Measurements from ENCODE around the gene RBFOX2.
A peak's percentile ranks its signal among the peaks of the same experiment; 100 is the strongest.
"Not testable (repeated sequence)": the region's sequence is repeated elsewhere in the genome, so short reads cannot be mapped to it uniquely, and the experiment has no call there.

The RBFOX2 gene

GRCh38 chr22:35995772-35996171 is 32.9 kb downstream of the RBFOX2 start:
- Histone ChIP-seq H3K27me3 (ENCODE audit: insufficient read depth, low read length, poor library complexity) (no peaks in the 10 kb centered on the region), H3K23ac (ENCODE audit: low read length) (no peak overlapping the region), H3K79me2 (ENCODE audit: control insufficient read depth, insufficient read depth, low read length) (peaks cover 13% of the 10 kb centered on the region), H3K4me3 (ENCODE audit: low read length) (no peak overlapping the region), H3K4ac (ENCODE audit: low read depth, low read length) (no peak overlapping the region), H4K5ac (ENCODE audit: low read length) (no peak overlapping the region), H3K4me2 (ENCODE audit: low read length) (no peak overlapping the region), H3K36me3 (ENCODE audit: control insufficient read depth, insufficient read depth, low read length) (no peaks in the 10 kb centered on the region), H2BK15ac (replicated peaks; ENCODE audit: low read depth) (no peak overlapping the region), H2BK5ac (ENCODE audit: low read length) (no peak overlapping the region), H3K9ac (ENCODE audit: low read length) (no peak overlapping the region), H4K8ac (ENCODE audit: low read depth, low read length) (no peak overlapping the region), H2BK120ac (ENCODE audit: low read depth, low read length) (no peak overlapping the region), H3K79me1 (ENCODE audit: low read length) (peaks cover 13% of the 10 kb centered on the region), H2AK5ac (ENCODE audit: low read length) (no peak overlapping the region), H3K56ac (ENCODE audit: low read length) (no peak overlapping the region), H3K27ac (ENCODE audit: low read depth, low read length) (no peak overlapping the region), H3K18ac (ENCODE audit: low read length) (no peak overlapping the region), H3K4me1 (ENCODE audit: control insufficient read depth, low read depth, low read length) (peaks cover 5% of the 10 kb centered on the region)
- DNase-seq: peak; percentile 55
- WGBS (ENCODE audit: extremely low coverage, insufficient coverage, low lambda C conversion rate): no CpG with 5 or more reads among the region's 2 CpGs

GRCh38 chr22:35995348-35995747 is 33.3 kb downstream of the RBFOX2 start:
- Histone ChIP-seq H2AK5ac (ENCODE audit: low read length) (no peak overlapping the region), H3K27ac (ENCODE audit: low read depth, low read length) (peak overlapping the region; percentile 5), H3K56ac (ENCODE audit: low read length) (no peak overlapping the region), H3K79me2 (ENCODE audit: control insufficient read depth, insufficient read depth, low read length) (peaks cover 13% of the 10 kb centered on the region), H4K5ac (ENCODE audit: low read length) (no peak overlapping the region), H3K4me3 (ENCODE audit: low read length) (no peak overlapping the region), H2BK120ac (ENCODE audit: low read depth, low read length) (no peak overlapping the region), H3K18ac (ENCODE audit: low read length) (no peak overlapping the region), H3K4ac (ENCODE audit: low read depth, low read length) (no peak overlapping the region), H4K8ac (ENCODE audit: low read depth, low read length) (no peak overlapping the region), H3K36me3 (ENCODE audit: control insufficient read depth, insufficient read depth, low read length) (no peaks in the 10 kb centered on the region), H2BK5ac (ENCODE audit: low read length) (no peak overlapping the region), H3K4me1 (ENCODE audit: control insufficient read depth, low read depth, low read length) (peaks cover 5% of the 10 kb centered on the region), H3K79me1 (ENCODE audit: low read length) (peaks cover 13% of the 10 kb centered on the region), H3K23ac (ENCODE audit: low read length) (no peak overlapping the region), H3K27me3 (ENCODE audit: insufficient read depth, low read length, poor library complexity) (no peaks in the 10 kb centered on the region), H2BK15ac (replicated peaks; ENCODE audit: low read depth) (no peak overlapping the region), H3K9ac (ENCODE audit: low read length) (no peak overlapping the region), H3K4me2 (ENCODE audit: low read length) (no peak overlapping the region)
- DNase-seq: peak; percentile 85
- WGBS (ENCODE audit: extremely low coverage, insufficient coverage, low lambda C conversion rate): no CpG with 5 or more reads among the region's 7 CpGs

- H3K4me3 ChIP-seq (ENCODE audit: low read length); H2BK15ac ChIP-seq (replicated peaks; ENCODE audit: low read depth); H3K18ac ChIP-seq (ENCODE audit: low read length); H2AK5ac ChIP-seq (ENCODE audit: low read length); H3K4me1 ChIP-seq (ENCODE audit: control insufficient read depth, low read depth, low read length); H2BK5ac ChIP-seq (ENCODE audit: low read length); H3K4me2 ChIP-seq (ENCODE audit: low read length); DNase-seq; H3K36me3 ChIP-seq (ENCODE audit: control insufficient read depth, insufficient read depth, low read length); H2BK120ac ChIP-seq (ENCODE audit: low read depth, low read length); H3K56ac ChIP-seq (ENCODE audit: low read length); H4K8ac ChIP-seq (ENCODE audit: low read depth, low read length); H3K27ac ChIP-seq (ENCODE audit: low read depth, low read length); H3K79me2 ChIP-seq (ENCODE audit: control insufficient read depth, insufficient read depth, low read length); H3K23ac ChIP-seq (ENCODE audit: low read length); H3K4ac ChIP-seq (ENCODE audit: low read depth, low read length); H3K27me3 ChIP-seq (ENCODE audit: insufficient read depth, low read length, poor library complexity); H3K9ac ChIP-seq (ENCODE audit: low read length); H4K5ac ChIP-seq (ENCODE audit: low read length): not testable (repeated sequence)
- peaks cover 12% of the 10 kb centered on the region for H3K79me1 ChIP-seq (ENCODE audit: low read length)
- no CpG with 5 or more reads among the region's 5 CpGs for WGBS (ENCODE audit: extremely low coverage, insufficient coverage, low lambda C conversion rate)
These were observed 34.9 kb downstream of the RBFOX2 start for GRCh38 chr22:35993727-35994126.

- peaks cover 7% of the 10 kb centered on the region for H3K79me2 ChIP-seq (ENCODE audit: control insufficient read depth, insufficient read depth, low read length)
- H2BK15ac ChIP-seq (replicated peaks; ENCODE audit: low read depth): no peak overlapping the region
- no peak for DNase-seq
- H3K4me3 ChIP-seq (ENCODE audit: low read length): no peak overlapping the region
- no peak overlapping the region for H4K5ac ChIP-seq (ENCODE audit: low read length)
- no CpG with 5 or more reads among the region's 3 CpGs for WGBS (ENCODE audit: extremely low coverage, insufficient coverage, low lambda C conversion rate)
- no peak overlapping the region for H4K8ac ChIP-seq (ENCODE audit: low read depth, low read length)
- no peaks in the 10 kb centered on the region for H3K27me3 ChIP-seq (ENCODE audit: insufficient read depth, low read length, poor library complexity)
- H3K27ac ChIP-seq (ENCODE audit: low read depth, low read length): no peak overlapping the region
- H2BK5ac ChIP-seq (ENCODE audit: low read length): no peak overlapping the region
- H2AK5ac ChIP-seq (ENCODE audit: low read length): no peak overlapping the region
- no peak overlapping the region for H3K23ac ChIP-seq (ENCODE audit: low read length)
- H3K79me1 ChIP-seq (ENCODE audit: low read length): peaks cover 12% of the 10 kb centered on the region
- H3K56ac ChIP-seq (ENCODE audit: low read length): no peak overlapping the region
- H3K4me2 ChIP-seq (ENCODE audit: low read length): no peak overlapping the region
- H3K36me3 ChIP-seq (ENCODE audit: control insufficient read depth, insufficient read depth, low read length): no peaks in the 10 kb centered on the region
- H3K18ac ChIP-seq (ENCODE audit: low read length): no peak overlapping the region
- no peak overlapping the region for H3K4ac ChIP-seq (ENCODE audit: low read depth, low read length)
- H3K9ac ChIP-seq (ENCODE audit: low read length): no peak overlapping the region
- H3K4me1 ChIP-seq (ENCODE audit: control insufficient read depth, low read depth, low read length): peaks cover 5% of the 10 kb centered on the region
- H2BK120ac ChIP-seq (ENCODE audit: low read depth, low read length): no peak overlapping the region
These were observed 35.4 kb downstream of the RBFOX2 start for GRCh38 chr22:35993048-35993714.

- H3K79me1 ChIP-seq (ENCODE audit: low read length): peaks cover 8% of the 10 kb centered on the region
- no peak for DNase-seq
- no peak overlapping the region for H3K23ac ChIP-seq (ENCODE audit: low read length)
- H3K18ac ChIP-seq (ENCODE audit: low read length): no peak overlapping the region
- no peak overlapping the region for H3K56ac ChIP-seq (ENCODE audit: low read length)
- peaks cover 6% of the 10 kb centered on the region for H3K4me1 ChIP-seq (ENCODE audit: control insufficient read depth, low read depth, low read length)
- no peak overlapping the region for H2BK120ac ChIP-seq (ENCODE audit: low read depth, low read length)
- H3K27me3 ChIP-seq (ENCODE audit: insufficient read depth, low read length, poor library complexity): no peaks in the 10 kb centered on the region
- H3K9ac ChIP-seq (ENCODE audit: low read length): no peak overlapping the region
- no peak overlapping the region for H3K4me2 ChIP-seq (ENCODE audit: low read length)
- H2BK5ac ChIP-seq (ENCODE audit: low read length): no peak overlapping the region
- H3K27ac ChIP-seq (ENCODE audit: low read depth, low read length): no peak overlapping the region
- H4K5ac ChIP-seq (ENCODE audit: low read length): no peak overlapping the region
- no peak overlapping the region for H2AK5ac ChIP-seq (ENCODE audit: low read length)
- no CpG with 5 or more reads among the region's 2 CpGs for WGBS (ENCODE audit: extremely low coverage, insufficient coverage, low lambda C conversion rate)
- no peak overlapping the region for H3K4me3 ChIP-seq (ENCODE audit: low read length)
- peaks cover 6% of the 10 kb centered on the region for H3K79me2 ChIP-seq (ENCODE audit: control insufficient read depth, insufficient read depth, low read length)
- H2BK15ac ChIP-seq (replicated peaks; ENCODE audit: low read depth): no peak overlapping the region
- no peak overlapping the region for H3K4ac ChIP-seq (ENCODE audit: low read depth, low read length)
- H3K36me3 ChIP-seq (ENCODE audit: control insufficient read depth, insufficient read depth, low read length): no peaks in the 10 kb centered on the region
- H4K8ac ChIP-seq (ENCODE audit: low read depth, low read length): no peak overlapping the region
These were observed 37.5 kb downstream of the RBFOX2 start for GRCh38 chr22:35991168-35991567.

GRCh38 chr22:35988030-35988429 is 40.6 kb downstream of the RBFOX2 start:
- H3K79me2 ChIP-seq (ENCODE audit: control insufficient read depth, insufficient read depth, low read length): peaks cover 17% of the 10 kb centered on the region
- H2BK15ac ChIP-seq (replicated peaks; ENCODE audit: low read depth): no peak overlapping the region
- H3K23ac ChIP-seq (ENCODE audit: low read length): no peak overlapping the region
- H4K5ac ChIP-seq (ENCODE audit: low read length): no peak overlapping the region
- no peaks in the 10 kb centered on the region for H3K27me3 ChIP-seq (ENCODE audit: insufficient read depth, low read length, poor library complexity)
- H3K4me1 ChIP-seq (ENCODE audit: control insufficient read depth, low read depth, low read length): peaks cover 4% of the 10 kb centered on the region
- no peaks in the 10 kb centered on the region for H3K36me3 ChIP-seq (ENCODE audit: control insufficient read depth, insufficient read depth, low read length)
- no peak for DNase-seq
- H2BK120ac ChIP-seq (ENCODE audit: low read depth, low read length): no peak overlapping the region
- no peak overlapping the region for H3K4ac ChIP-seq (ENCODE audit: low read depth, low read length)
- H3K56ac ChIP-seq (ENCODE audit: low read length): no peak overlapping the region
- no peak overlapping the region for H2BK5ac ChIP-seq (ENCODE audit: low read length)
- H4K8ac ChIP-seq (ENCODE audit: low read depth, low read length): no peak overlapping the region
- no peak overlapping the region for H3K9ac ChIP-seq (ENCODE audit: low read length)
- no peak overlapping the region for H2AK5ac ChIP-seq (ENCODE audit: low read length)
- no peak overlapping the region for H3K4me2 ChIP-seq (ENCODE audit: low read length)
- H3K18ac ChIP-seq (ENCODE audit: low read length): no peak overlapping the region
- H3K4me3 ChIP-seq (ENCODE audit: low read length): no peak overlapping the region
- H3K27ac ChIP-seq (ENCODE audit: low read depth, low read length): no peak overlapping the region
- peaks cover 15% of the 10 kb centered on the region for H3K79me1 ChIP-seq (ENCODE audit: low read length)
- no CpG with 5 or more reads among the region's 4 CpGs for WGBS (ENCODE audit: extremely low coverage, insufficient coverage, low lambda C conversion rate)
